ENCODE measurements around the gene PCDH9.

The PCDH9 gene

DNA sequence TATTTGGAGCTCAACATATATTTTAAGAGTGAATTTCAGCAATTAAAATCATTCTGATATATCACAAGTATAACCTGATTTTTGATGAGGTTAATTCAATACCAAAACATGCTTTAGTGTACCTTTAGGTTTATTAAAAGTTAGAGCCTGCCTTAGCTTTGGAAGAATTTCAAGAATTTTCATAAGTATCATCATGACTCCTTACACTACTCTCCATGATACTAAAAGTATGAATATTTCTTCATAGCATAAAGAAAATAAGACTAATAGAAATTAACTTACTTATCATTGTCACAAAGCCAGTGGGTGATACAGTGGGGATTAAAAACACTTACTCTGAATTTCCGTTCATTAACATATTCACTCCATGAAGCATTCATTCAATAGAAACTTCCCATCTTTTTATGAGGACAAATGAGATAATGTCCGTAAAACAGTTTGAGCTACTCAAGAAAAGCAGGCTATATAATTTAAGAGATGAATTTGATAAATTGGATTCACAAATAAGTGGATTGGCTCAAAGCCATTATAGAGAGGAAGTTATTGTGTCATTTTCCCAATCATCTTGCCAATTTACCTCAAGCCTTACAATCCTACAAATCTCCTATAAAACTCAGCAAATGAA lies 214.0 kb downstream of the PCDH9 start:
- no peak for FAIRE-seq

DNA sequence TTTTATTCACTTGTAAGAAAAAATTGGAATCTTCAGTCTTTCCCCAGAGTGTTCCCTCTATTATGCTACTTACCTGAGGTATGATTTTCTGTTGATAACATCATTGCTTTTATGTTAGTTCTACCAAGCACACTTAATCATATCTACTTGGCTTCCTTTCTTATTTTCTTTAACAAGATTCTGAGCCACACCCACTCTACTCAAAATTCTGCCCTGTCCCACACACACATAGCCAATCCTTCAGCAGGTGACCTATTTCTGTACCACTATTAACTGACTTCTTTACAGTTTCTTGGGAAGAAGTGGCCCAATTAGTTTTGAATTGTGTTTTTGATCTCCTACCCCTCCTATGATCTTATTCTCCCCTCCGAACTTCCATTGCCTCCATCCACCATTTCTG lies 215.7 kb downstream of the PCDH9 start:
- no peak for FAIRE-seq

DNA sequence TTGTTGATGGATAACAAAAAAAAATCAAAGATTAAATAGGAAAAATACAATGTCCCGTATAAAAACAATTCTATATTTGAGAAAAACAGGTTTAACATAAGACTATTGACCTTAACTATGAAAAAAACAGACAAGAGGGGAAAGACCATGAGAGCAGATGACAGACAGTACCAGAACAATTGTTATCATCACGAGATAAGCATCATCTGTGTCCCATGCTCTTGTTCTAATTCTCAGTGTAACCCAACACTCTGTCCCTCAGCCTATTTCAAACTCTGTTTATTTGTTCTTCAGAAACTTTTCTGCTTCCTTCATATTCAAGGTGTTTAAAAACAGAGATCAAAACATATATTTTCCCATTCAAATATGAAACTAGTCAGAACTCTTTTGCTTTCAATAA lies 216.4 kb downstream of the PCDH9 start:
- no peak for FAIRE-seq

DNA sequence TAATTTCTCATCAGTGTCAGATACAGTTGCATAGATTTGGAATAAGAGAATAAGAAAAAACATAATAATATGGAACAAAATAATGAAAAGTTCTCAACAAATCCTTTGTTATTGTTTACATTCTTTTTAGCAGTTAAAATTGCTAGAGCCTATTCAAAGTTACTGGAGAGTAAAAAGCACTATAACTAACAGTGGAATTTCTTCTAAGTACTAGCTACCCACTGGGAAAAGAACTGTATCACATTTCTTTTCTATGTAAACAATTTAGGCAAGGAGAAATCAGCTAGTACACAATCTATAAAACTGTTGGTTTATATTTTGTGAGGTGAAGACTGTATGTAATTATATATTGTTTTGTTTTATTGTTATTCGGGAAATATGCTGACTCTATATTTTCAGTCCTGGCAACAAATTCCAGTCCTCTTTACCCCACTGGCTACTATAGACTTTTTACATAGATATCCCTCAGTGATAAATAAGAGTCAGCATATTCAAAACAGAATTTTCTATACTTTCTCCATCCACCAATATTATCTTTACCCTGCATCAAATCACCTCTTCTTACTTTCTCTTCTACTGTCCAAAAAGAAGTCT lies 222.0 kb downstream of the PCDH9 start:
- no peak for FAIRE-seq

DNA sequence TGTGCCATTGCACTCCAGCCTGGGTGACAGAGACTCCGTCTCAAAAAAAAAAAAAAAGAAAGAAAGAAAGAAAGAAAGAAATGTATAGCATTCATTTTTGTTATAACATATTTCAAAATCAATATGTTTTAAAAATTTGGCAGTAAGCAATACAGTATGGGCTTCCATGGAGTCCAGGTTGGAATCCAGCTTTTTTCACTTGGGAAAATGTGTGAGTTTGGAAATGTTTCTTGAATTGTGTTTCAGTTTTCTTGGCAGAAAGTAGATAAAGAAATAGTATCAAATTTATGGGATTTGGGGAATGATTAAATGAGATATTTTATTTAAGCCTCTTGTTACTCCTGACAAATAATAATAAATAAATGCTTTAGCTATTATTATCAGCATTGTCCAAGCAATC lies 225.6 kb downstream of the PCDH9 start:
- no peak for FAIRE-seq

DNA sequence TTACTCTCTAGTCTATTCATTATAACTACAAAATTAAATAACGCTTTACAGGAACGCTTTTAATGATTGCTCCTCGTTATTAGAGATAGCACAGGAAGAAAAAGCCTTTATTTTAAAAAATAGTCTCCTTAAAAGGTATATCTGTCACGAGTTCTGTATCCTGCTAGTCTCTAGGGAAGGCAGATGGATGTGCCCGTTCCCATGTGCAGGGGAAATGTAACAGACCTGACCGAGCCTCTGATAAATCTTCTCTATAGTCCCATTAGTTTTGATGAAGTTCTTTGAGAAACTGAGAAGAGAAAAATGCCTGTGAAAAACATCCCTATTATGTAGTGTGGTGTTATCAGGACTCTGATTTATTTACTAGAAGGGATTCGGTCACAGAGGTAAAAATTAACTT lies 226.4 kb downstream of the PCDH9 start:
- no peak for FAIRE-seq

DNA sequence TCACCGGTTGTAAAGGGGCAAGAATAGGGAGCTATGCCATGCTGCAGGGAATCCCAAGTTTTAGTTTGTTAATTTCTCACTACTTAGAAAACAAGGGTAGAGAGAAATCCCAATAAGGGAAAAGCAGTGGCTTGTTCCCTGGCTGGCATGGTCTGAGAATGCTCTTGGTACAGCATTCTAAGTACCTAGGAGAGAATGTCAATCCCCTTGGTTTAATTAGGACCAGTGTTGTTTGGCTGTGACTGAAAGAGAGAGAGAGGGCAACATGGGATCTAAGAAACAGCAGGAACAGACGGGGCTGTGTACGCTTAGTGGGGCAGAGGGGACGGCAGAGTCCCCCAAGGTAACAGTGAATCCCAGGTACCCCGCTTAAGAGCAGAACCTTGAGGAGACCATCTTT lies 228.8 kb downstream of the PCDH9 start:
- FAIRE-seq: no peak

DNA sequence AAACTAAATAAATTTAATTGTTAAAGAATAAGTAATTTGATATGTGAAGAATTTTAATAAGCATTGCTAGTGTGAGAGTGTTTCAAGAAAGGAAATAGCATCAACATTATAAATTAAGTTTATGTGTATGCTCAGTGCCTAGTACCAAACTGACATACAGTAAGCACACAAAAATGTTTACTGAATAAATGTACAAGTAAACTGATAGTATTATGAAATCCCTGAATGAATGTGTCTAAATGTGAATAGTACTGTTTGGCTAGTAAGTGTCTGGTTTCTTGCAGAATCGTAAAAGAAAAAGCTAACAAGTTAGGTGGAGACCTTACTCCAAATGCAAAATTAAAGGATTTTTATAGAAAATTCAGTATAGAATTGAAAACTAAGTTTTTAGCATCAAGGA lies 233.6 kb downstream of the PCDH9 start:
- FAIRE-seq: peak; percentile 12

DNA sequence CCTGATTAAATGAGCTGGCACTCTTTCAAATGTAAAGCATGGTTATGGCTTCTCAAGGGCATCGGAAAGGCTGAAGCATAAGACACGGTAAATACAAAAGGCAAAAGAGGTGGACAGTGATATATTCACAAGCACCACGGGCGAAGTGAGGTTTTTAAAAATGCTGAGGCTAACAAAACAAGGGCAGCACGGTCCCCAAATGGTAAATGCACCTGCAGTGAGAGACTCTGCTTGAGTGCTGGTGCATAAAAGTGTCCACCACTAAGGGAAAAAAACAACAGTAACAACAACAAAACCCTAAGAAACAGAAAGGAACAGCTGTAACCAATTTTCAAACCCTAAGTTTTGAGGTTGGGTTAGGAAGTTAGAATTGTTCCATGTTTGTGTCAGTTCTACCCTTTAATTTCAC lies 234.9 kb downstream of the PCDH9 start:
- FAIRE-seq: no peak

DNA sequence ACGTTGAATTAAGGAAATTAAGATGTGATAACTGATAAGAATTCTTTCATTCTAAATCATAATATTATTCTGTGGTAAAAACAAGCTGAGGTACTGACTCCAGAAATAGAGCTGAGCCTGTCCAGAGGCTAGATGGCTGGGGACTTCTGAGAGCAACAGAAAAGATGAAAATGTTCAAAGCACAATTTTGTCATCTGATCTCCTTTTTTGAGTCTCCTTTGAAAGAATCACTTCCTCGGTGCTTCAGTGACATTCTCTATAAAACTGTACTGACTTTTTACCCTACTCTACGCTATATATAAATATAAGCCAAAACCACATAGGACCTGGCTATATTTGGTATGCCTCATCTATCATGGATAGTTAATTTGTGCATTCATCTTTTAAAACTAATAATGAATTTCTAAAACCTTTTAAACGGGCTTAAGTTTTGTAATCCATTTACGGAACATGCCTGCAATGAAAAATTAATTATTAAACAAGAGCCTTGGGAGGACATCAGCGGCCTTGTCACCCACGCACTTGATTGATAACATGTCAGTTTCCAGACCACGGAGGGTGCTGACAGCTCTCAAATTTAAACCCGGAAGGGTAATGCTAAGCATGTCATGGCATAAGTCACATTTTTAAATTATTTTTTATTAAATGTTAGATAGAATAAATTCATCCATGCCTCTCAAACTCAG lies 235.5 kb downstream of the PCDH9 start:
- FAIRE-seq: no peak

DNA sequence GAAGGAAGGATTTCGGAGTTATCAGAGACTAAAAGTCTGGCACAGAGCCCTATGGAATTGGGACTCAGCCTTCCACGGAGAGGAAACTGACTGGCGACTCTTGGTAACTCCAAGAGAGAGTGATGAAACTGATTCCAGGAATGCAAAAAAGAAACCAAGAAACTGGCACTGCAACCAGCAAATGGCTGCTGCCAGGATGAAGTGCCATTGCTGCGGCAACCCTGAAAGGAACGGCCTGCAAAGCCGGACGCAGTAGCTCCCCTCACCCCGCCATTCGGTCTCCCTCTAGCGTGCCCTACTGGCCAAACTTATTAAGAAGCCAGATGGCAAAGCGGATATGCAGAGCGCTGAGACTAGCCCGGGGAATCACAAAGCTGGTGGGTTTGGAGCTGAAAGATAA lies 236.0 kb downstream of the PCDH9 start:
- FAIRE-seq: no peak

DNA sequence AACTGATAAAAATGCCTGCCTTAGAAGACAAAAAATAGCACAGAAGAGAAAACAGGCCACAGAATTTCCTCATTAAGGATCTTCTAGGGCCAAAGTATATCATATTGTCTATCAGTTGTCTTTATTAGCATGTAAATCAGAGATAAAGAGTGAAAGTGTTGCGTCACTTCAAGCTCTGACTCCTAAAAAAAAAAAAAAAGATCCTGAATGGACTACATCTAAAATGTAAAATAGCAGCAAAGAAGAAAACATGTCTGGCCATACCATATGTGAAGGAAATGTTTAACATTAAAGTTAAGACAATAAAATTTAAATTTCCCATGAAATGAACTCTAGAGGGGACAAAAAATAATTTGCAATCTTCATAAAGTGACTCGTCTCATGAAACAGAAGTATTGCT lies 237.4 kb downstream of the PCDH9 start:
- no peak for FAIRE-seq

DNA sequence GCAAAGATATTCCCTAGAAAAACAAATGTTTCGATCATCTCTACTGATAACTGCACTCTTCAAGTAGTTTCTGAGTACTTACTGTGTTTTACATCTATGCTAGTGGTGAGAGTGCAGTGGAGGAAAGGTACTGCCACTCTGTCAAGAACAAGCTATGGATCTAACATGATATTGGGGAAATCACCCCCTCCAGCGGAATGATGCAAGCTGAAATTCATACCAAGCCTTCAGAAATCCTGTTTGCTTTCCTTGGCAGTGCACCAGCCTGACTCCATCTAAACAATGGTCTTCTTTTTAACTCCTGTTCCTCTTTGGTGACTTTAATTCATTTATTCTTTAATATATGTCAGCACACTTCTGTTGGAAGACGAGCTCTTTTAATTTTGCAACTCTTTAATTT lies 238.0 kb downstream of the PCDH9 start:
- FAIRE-seq: no peak

DNA sequence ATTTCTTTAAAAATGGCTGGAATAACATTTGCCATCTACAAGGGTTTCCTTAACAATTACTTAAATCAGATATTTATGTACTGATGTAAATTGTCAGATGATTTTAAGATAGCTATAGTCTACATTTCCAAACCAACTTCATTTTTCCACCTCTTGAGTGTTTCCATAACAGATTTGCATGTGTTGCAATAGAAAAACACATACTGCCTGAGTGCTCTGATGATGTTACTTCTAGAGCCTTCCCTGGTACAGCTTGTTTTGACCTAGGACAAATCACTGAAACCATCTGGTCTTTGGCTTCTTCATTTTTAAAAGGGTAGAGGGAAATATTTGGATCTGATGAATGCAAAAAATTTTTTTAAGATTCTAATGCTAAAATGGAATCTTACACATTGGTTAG lies 245.9 kb downstream of the PCDH9 start:
- no peak for FAIRE-seq

DNA sequence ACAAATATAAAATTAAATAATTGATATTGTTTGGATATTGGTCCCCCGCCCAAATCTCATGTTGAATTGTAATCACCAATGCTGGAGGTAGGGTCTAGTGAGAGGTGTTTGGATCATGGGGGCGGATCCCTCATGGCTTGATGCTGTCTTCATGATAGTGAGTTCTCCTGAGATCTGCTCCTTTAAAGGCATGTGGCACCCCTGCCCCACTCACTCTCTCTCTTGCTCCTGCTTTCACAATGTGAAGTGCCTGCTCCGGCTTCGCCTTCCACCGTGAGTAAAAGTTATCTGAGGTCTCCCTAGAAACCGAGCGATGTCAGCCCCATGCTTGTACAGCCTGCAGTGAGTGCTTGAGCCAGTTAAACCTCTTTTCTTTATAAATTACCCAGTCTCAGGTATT lies 248.2 kb downstream of the PCDH9 start:
- no peak for FAIRE-seq

DNA sequence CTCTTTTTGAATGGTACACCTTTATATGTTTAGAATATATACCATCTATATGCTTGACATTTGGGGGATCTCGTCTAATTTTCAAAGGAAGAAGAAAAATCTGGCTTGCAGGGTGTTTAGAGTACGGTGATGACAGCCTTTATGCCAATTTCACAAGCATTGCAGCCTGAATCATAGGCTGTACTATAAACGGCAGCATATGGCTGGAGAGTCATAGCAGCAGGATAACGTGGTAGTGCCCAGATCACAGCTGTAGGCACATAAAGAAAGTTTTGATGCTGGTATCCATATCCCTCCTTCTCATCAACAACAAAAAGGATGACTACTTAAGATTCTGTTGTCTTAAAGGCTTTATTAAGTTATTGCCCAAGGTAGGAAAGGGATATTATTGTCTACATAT lies 253.0 kb downstream of the PCDH9 start:
- no peak for FAIRE-seq

DNA sequence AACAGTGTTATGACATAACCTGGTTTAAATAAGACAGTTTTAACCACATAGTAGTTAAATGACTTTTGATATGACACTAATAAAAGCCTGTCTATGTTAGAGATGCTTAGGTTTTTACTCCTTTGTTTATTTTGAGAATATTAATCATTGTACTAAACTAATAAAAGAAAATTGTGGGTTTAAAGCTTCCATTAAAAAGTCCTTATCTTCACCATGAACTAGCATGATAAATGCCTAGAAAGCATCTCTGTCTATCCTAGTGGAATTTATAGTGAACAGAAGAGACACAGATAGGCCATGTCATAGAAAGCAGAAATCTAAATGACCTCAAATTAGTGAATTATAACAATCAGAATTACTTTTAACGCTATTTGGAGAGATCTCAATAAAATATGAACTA lies 255.2 kb downstream of the PCDH9 start:
- no peak for FAIRE-seq

DNA sequence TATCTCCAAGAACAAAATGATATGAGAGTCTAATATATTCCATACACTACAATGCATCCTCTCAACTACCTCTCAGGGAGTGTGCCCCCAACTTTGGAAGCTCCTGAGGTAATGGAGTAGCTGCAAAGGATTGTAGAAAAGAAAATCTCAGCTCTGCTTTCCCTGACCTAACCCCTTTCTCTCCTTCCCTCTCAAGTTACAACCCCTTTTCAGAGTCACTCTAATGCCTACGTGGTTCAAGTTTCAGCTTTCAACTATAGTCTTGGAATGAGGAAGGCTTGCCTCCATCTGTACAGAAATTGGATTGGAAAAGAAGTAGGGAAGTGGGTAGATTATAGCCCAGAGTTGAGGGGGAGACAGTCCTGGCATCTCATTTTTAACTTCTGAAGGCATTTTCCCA lies 256.0 kb downstream of the PCDH9 start:
- FAIRE-seq: no peak

DNA sequence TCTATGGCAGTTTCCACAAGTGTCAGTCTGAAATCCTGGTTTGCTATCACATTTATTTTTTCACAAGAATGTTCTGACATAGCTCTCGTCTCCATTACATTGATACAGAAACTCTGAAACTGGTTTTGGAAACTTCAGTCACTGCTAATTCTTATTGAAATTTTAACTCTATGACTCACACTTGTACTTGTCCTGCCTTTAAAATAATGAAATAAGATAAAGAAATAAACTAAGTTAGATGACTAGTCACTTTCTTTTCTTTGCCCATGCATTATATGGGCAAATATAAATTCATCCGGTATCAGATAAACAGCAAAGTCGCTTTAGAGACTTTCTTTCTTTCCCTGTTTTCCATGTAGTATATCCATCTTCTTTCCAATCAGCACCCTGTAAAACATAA lies 257.5 kb downstream of the PCDH9 start:
- FAIRE-seq: no peak

DNA sequence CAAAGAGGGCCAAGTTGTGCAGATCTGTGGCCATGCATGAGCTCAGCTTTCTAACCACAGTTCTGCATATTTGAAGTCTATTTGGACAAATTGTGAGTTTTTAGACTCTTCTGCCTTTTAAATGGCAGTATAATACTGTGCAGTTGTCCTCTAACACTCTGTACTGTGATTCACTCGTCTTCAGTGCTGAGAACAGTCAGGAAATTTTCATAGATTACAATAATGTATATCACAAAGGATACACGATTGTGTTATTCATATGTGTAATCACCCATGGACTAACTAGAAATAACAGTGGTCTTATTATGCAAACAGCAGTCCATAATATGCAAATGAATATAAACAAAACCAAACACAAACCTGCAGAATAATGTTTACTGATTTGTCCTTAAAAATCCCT lies 259.1 kb downstream of the PCDH9 start:
- FAIRE-seq: no peak

DNA sequence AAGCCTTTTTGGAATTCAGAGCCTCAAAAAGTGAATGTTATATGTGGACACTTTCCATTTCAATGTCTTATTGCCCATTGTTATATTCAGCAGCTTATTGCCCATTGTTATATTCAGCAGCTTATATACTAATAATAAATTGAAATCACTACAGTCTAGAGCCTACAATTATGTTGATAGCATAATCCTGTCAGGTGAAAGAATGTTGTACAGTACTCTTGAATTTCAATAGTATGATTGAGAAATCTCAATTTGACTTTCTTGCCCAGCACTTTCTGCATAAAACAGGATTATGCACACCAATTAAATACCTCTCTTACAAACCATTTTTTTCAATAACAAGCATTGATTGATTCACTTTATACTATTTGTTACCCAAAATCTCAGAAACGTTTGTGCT lies 260.8 kb downstream of the PCDH9 start:
- no peak for FAIRE-seq

DNA sequence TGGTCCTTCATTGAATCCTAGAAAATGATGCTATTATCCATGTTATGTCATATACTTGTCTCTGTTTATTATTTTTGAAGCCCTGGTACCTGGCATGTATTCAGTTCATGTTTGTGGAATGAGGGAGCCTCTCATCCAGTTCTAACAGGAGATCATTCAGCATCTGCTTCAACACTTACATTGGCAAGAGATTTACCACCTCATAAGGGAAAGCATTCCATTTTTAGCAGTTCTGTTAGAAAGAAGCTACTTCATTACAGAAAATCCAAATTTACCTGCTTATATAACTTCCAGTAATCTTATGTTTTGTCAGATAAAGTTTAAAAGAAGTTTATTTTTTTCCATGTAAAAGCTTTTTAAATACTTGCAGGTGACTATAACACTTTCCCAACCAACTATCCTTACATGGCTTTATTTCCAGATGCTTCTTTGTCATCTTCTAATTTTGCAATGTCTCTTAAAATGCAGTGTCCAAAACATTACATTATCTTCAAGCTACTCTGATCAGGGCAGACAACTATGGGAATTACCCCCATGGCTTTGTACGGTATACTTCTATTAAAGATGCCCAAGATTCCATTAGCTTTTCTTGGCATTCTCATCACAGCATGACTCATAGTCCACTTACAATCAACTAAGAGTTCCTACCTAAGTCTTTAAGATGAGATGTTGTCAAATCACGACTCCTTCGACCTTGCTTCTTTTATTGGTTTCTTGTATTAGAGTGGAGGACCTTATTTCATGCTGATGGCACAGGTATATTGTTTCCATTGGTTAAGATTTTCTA lies 262.1 kb downstream of the PCDH9 start:
- FAIRE-seq: no peak

DNA sequence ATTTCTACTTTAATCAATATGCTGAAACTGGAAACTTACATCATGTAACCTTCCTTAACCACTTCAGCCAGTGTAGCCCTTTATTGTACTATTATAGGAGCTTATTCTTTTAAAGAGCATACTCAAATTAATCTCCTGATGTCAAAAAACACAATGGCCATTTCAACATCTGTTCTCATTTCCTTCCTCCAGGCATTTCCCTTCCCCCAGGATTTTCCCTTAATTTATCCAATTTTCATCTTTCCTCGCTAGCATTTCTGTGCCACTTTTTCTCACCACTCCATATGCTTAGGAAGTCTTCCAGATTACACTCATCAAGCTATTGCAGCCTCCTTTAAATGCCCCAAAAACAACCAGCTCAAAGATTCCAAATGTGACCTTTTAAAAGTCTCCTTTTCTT lies 265.0 kb downstream of the PCDH9 start:
- no peak for FAIRE-seq

DNA sequence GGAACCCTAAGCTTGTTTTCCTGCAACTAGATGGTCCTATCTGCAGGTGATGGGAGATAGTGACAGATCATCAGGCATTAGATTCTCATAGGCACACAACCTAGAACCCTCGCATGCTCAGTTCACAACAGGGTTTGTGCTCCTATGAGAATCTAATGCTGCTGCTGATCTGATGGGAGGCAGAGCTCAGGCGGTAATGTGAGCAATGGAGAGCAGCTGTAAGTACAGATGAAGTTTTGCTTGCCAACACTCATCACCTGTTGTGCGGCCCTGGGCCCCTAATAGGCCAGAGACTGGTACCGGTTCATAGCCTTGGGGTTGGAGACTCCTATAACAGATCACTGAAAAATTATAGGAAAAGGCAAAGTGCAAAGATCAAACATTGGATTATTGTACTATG lies 267.2 kb downstream of the PCDH9 start:
- no peak for FAIRE-seq

All from endometrium (tissue), 2 donors.